ENCODE data around the gene MOXD1. TPM values are rescaled to one million over a fixed set of nuclear protein-coding genes. Genes with fewer than 3 reads are reported as not detected.
"Not testable (repeated sequence)": the region's sequence is repeated elsewhere in the genome, so short reads cannot be mapped to it uniquely, and the experiment has no call there.

Gene MOXD1
- total RNA-seq, 4 donors from 2014 or later, result 20.3 to 37.3 (median 33.2) TPM

DNA sequence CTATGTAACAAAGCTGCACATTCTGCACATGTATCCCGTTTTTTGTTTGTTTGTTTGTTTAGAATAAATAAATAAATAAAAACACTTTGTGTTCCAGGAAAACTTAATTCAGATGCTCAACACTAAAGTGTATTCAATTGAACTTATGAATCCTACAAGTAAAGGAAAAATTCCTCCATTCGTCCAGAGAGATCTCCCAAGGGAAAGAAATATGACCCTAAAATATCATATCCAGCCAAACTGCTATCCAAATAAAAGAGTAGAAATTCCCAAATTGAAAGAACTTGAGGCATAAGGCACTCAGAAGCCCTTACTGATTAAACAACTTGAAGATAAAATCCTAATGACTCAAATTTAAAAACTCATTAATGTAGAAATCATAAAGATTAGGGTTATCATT is 90.4 kb downstream of the MOXD1 start:
- no peaks in the 10 kb centered on the region for H3K27me3 ChIP-seq
- 53 to 55% methylated on average over 2 of the region's 2 CpGs for WGBS, 2 donors (ENCODE audit: low coverage in 1 of 2)
- no peak overlapping the region for H3K27ac ChIP-seq
- no peak overlapping the region for H3K4me3 ChIP-seq
- no peaks in the 10 kb centered on the region for H3K4me1 ChIP-seq
- peaks cover 0 to 16% of the 10 kb centered on the region in 2 donors for H3K36me3 ChIP-seq
- TF ChIP-seq, protein P1, sequence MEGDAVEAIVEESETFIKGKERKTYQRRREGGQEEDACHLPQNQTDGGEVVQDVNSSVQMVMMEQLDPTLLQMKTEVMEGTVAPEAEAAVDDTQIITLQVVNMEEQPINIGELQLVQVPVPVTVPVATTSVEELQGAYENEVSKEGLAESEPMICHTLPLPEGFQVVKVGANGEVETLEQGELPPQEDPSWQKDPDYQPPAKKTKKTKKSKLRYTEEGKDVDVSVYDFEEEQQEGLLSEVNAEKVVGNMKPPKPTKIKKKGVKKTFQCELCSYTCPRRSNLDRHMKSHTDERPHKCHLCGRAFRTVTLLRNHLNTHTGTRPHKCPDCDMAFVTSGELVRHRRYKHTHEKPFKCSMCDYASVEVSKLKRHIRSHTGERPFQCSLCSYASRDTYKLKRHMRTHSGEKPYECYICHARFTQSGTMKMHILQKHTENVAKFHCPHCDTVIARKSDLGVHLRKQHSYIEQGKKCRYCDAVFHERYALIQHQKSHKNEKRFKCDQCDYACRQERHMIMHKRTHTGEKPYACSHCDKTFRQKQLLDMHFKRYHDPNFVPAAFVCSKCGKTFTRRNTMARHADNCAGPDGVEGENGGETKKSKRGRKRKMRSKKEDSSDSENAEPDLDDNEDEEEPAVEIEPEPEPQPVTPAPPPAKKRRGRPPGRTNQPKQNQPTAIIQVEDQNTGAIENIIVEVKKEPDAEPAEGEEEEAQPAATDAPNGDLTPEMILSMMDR (IDR thresholded peaks at IDR 0.05), result no peak
- TF ChIP-seq POLR2AphosphoS5 (IDR thresholded peaks at IDR 0.05) (no peak), POLR2A (IDR thresholded peaks at IDR 0.05) (no peak), EP300 (IDR thresholded peaks at IDR 0.05) (no peak)
- ATAC-seq, result no peak
- peaks cover 0 to 25% (median 0%) of the 10 kb centered on the region in 3 donors for H3K9me3 ChIP-seq

GRCh38 chr6:132310151-132310550 is 91.1 kb downstream of the MOXD1 start:
- H3K9me3 ChIP-seq, result peaks cover 0 to 25% (median 0%) of the 10 kb centered on the region in 3 donors

GRCh38 chr6:132304891-132305305 is 96.4 kb downstream of the MOXD1 start:
- Histone ChIP-seq H3K4me3 (no peak overlapping the region), H3K27ac (no peak overlapping the region), H3K27me3 (no peaks in the 10 kb centered on the region), H3K36me3 (peaks cover 0 to 4% of the 10 kb centered on the region in 2 donors), H3K4me1 (no peaks in the 10 kb centered on the region), H3K9me3 (peaks cover 0 to 22% (median 0%) of the 10 kb centered on the region in 3 donors)
- WGBS, 2 donors (ENCODE audit: low coverage in 1 of 2), result 71 to 82% methylated on average over 1 to 3 of the region's 6 CpGs
- ATAC-seq, result peak; percentile 34
- TF ChIP-seq EP300 (IDR thresholded peaks at IDR 0.05) (no peak), POLR2AphosphoS5 (IDR thresholded peaks at IDR 0.05) (no peak), POLR2A (IDR thresholded peaks at IDR 0.05) (no peak)
- TF ChIP-seq, protein P1 (IDR thresholded peaks at IDR 0.05), result no peak

More at GRCh38 chr6:132310151-132310550, 91.1 kb downstream of the MOXD1 start:
- not testable (repeated sequence) for H3K27me3 ChIP-seq, H3K4me3 ChIP-seq, H3K27ac ChIP-seq, ATAC-seq, H3K4me1 ChIP-seq
- WGBS, 2 donors (ENCODE audit: low coverage in 1 of 2), result 90 to 94% methylated on average over 4 of the region's 4 CpGs
- H3K36me3 ChIP-seq, result peaks cover 0 to 15% of the 10 kb centered on the region in 2 donors

GRCh38 chr6:132300323-132300949 is 100.8 kb downstream of the MOXD1 start:
- no peak for ATAC-seq
- TF ChIP-seq POLR2A (IDR thresholded peaks at IDR 0.05) (no peak), POLR2AphosphoS5 (IDR thresholded peaks at IDR 0.05) (no peak), EP300 (IDR thresholded peaks at IDR 0.05) (no peak)
- TF ChIP-seq, protein P1 (IDR thresholded peaks at IDR 0.05), result peak; percentile 11 to 63 (median 54)
- Histone ChIP-seq H3K27me3 (no peaks in the 10 kb centered on the region), H3K9me3 (no peaks in the 10 kb centered on the region), H3K4me1 (no peaks in the 10 kb centered on the region), H3K27ac (no peak overlapping the region), H3K36me3 (peaks cover 0 to 15% of the 10 kb centered on the region in 2 donors), H3K4me3 (no peak overlapping the region)
- WGBS, 2 donors (ENCODE audit: low coverage in 1 of 2), result 56 to 63% methylated on average over 4 of the region's 4 CpGs

GRCh38 chr6:132298344-132298949 is 102.8 kb downstream of the MOXD1 start:
- H3K9me3 ChIP-seq, result no peaks in the 10 kb centered on the region
- no peak for ATAC-seq
- no peaks in the 10 kb centered on the region for H3K4me1 ChIP-seq
- H3K27me3 ChIP-seq, result no peaks in the 10 kb centered on the region
- peaks cover 0 to 13% of the 10 kb centered on the region in 2 donors for H3K36me3 ChIP-seq
- H3K4me3 ChIP-seq, result no peak overlapping the region
- no peak overlapping the region for H3K27ac ChIP-seq
- TF ChIP-seq POLR2AphosphoS5 (IDR thresholded peaks at IDR 0.05), result no peak
- TF ChIP-seq, protein P1 (IDR thresholded peaks at IDR 0.05), result peak; percentile 23 to 60 (median 50)

Data from gastroesophageal sphincter (tissue), 4 donors.